Tibial nerve (tissue), 4 donors: ENCODE measurements around the gene B4GALNT2. TPM values are rescaled to one million over a fixed set of nuclear protein-coding genes. Genes with fewer than 3 reads are reported as not detected.

Experiments used
- DNase-seq, 2 donors: peaks; one replicate each; pipeline ENCODE4 v3.0.0-alpha.2; 2019; ENCODE audit warnings: low spot score in 2 of 2
- H3K27ac ChIP-seq, 4 donors: fragments of 200-600 bp; sonication (generic) in 3 of 4; one replicate each; pipeline ENCODE4 v1.5.1; 2017 to 2019; ENCODE audit warnings: mild to moderate bottlenecking in 1 of 4
- H3K27me3 ChIP-seq, 2 donors: fragments of 200-600 bp; sonication (generic) in 1 of 2; one replicate each; pipeline versions ENCODE4 v1.5.1 to v1.6.0; 2017 to 2019
- H3K36me3 ChIP-seq, 3 donors: fragments of 200-600 bp; sonication (generic); one replicate each; pipeline ENCODE4 v1.5.1; 2018 to 2019
- H3K4me1 ChIP-seq, 4 donors: fragments of 200-600 bp; sonication (generic) in 3 of 4; one replicate each; pipeline ENCODE4 v1.5.1; 2017 to 2019
- H3K4me3 ChIP-seq, 4 donors: fragments of 200-600 bp; sonication (generic) in 3 of 4; one replicate each; pipeline ENCODE4 v1.5.1; 2017 to 2019; ENCODE audit warnings: mild to moderate bottlenecking in 1 of 4, moderate library complexity in 1 of 4
- H3K9me3 ChIP-seq, 4 donors: fragments of 200-600 bp; sonication (generic) in 3 of 4; one replicate each; pipeline ENCODE4 v1.5.1; 2017 to 2019
- EP300 ChIP-seq, 2 donors: sonication (generic); formaldehyde crosslinking; IDR thresholded peaks; one replicate each; pipeline ENCODE4 v1.6.1; 2017; ENCODE audit warnings: antibody characterized with exemption in 2 of 2, mild to moderate bottlenecking in 1 of 2
- POLR2A ChIP-seq, 2 donors: fragments of 450-650 bp; IDR thresholded peaks; one replicate each; pipeline ENCODE4 v1.6.1; 2017; ENCODE audit warnings: antibody characterized with exemption in 2 of 2, mild to moderate bottlenecking in 2 of 2, moderate library complexity in 2 of 2
- WGBS, 2 donors: methylation state at CpG; one replicate each; pipeline ENCODE4 v1.1.5; 2018; 5-methylcytosine and 5-hydroxymethylcytosine counted together
- total RNA-seq, 4 donors: library from RNA; depleted of rRNA; stranded (reverse); fragments of >200 nt; gene quantifications; one replicate each; pipeline ENCODE4 v1.1.0, GENCODE V29; 2016
- TF ChIP-seq, protein P1 (sequence below), 5 experiments: fragments of 200-600 bp in 3 of 5; fragments of 450-650 bp in 2 of 5; sonication (generic) in 3 of 5; IDR thresholded peaks; one replicate each; pipeline ENCODE4 v1.5.1; 2016 to 2019; ENCODE audit warnings: antibody characterized with exemption in 5 of 5, mild to moderate bottlenecking in 3 of 5, moderate library complexity in 2 of 5

The B4GALNT2 gene
- total RNA-seq, 4 donors from 2014 or later, result not detected

DNA sequence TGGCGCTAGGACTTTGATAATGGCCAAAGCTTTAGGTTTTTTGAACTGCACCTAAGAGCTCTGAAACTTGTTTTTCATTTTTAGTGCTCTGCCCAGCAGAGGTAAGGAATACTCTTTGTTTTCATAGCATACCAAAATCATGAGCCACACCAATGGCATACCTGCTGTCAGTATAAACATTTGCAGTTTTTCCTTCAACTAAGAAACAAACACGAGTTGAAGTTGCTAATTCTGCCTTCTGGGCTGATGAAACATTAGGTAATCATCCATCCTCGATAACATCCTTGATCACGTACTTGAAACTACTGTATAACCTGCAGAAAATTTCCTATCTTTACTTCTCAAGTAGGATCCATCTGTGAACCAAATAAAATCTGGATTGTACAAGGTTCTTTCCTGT lies 20.6 kb upstream of the B4GALNT2 start:
- no peaks in the 10 kb centered on the region for H3K36me3 ChIP-seq
- TF ChIP-seq POLR2A (IDR thresholded peaks at IDR 0.05) (no peak), EP300 (IDR thresholded peaks at IDR 0.05) (no peak)
- TF ChIP-seq, protein P1, sequence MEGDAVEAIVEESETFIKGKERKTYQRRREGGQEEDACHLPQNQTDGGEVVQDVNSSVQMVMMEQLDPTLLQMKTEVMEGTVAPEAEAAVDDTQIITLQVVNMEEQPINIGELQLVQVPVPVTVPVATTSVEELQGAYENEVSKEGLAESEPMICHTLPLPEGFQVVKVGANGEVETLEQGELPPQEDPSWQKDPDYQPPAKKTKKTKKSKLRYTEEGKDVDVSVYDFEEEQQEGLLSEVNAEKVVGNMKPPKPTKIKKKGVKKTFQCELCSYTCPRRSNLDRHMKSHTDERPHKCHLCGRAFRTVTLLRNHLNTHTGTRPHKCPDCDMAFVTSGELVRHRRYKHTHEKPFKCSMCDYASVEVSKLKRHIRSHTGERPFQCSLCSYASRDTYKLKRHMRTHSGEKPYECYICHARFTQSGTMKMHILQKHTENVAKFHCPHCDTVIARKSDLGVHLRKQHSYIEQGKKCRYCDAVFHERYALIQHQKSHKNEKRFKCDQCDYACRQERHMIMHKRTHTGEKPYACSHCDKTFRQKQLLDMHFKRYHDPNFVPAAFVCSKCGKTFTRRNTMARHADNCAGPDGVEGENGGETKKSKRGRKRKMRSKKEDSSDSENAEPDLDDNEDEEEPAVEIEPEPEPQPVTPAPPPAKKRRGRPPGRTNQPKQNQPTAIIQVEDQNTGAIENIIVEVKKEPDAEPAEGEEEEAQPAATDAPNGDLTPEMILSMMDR (IDR thresholded peaks at IDR 0.05), result no peak
- no peak for DNase-seq
- H3K4me3 ChIP-seq, result no peak overlapping the region
- no peaks in the 10 kb centered on the region for H3K9me3 ChIP-seq
- 74 to 80% methylated on average over 4 of the region's 4 CpGs for WGBS, 2 donors
- no peaks in the 10 kb centered on the region for H3K4me1 ChIP-seq
- peaks cover 0 to 10% of the 10 kb centered on the region in 2 donors for H3K27me3 ChIP-seq
- H3K27ac ChIP-seq, result no peak overlapping the region

DNA sequence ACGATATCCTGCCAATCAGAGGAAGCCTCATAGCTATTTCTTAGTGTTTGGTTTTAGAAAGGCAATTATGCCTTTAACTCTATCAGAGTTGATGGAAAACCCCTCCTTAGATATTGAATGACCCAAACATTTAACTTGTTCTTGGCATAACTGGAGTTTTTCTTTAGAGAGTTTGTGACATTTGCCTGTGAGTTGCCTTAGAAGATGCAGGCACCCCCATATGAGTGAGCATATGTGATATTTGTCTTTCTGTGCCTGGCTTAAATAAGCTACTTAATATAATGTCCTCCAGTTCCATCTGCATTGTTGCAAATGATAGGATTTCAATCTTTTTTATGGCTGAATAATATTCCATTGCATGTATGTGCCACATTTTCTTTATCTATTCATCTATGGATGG lies 19.6 kb upstream of the B4GALNT2 start:
- Histone ChIP-seq H3K4me1 (no peaks in the 10 kb centered on the region), H3K27me3 (peaks cover 0 to 20% of the 10 kb centered on the region in 2 donors), H3K4me3 (no peak overlapping the region), H3K36me3 (no peaks in the 10 kb centered on the region), H3K27ac (no peak overlapping the region), H3K9me3 (no peaks in the 10 kb centered on the region)
- 70 to 84% methylated on average over 1 of the region's 1 CpG for WGBS, 2 donors
- DNase-seq, result no peak
- TF ChIP-seq, protein P1 (IDR thresholded peaks at IDR 0.05), result no peak
- no peak for TF ChIP-seq EP300 (IDR thresholded peaks at IDR 0.05)
- no peak for TF ChIP-seq POLR2A (IDR thresholded peaks at IDR 0.05)

DNA sequence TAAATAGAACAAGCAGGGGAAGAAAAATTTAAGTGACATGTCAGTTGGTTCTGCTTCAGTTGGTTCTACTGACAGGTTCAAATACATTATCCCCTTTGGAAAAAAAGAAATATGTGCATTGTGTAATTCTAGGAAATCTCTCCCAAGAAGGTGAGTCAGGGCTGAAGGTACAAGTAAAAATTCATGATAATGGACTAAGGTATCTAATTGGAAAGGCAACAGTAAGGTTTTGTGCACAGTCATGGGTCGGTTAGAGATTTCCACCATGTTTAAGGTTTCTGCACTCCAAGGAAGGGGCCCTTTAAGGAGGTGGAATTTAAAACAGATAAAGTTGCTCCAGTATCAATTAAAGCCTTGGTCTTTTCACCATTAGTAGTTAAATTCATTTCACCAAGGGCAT lies 17.9 kb upstream of the B4GALNT2 start:
- peaks cover 0 to 27% of the 10 kb centered on the region in 2 donors for H3K27me3 ChIP-seq
- H3K4me1 ChIP-seq, result no peaks in the 10 kb centered on the region
- DNase-seq, result no peak
- H3K36me3 ChIP-seq, result no peaks in the 10 kb centered on the region
- no peaks in the 10 kb centered on the region for H3K9me3 ChIP-seq
- no peak overlapping the region for H3K27ac ChIP-seq
- 81 to 83% methylated on average over 1 of the region's 1 CpG for WGBS, 2 donors
- TF ChIP-seq, protein P1 (IDR thresholded peaks at IDR 0.05), result no peak
- no peak for TF ChIP-seq POLR2A (IDR thresholded peaks at IDR 0.05)
- no peak for TF ChIP-seq EP300 (IDR thresholded peaks at IDR 0.05)
- no peak overlapping the region for H3K4me3 ChIP-seq

GRCh38 chr17:49117587-49118230 lies 14.9 kb upstream of the B4GALNT2 start:
- no peaks in the 10 kb centered on the region for H3K36me3 ChIP-seq
- WGBS, 2 donors, result 59 to 62% methylated on average over 2 of the region's 2 CpGs
- H3K27ac ChIP-seq, result no peak overlapping the region
- H3K9me3 ChIP-seq, result no peaks in the 10 kb centered on the region
- H3K4me3 ChIP-seq, result no peak overlapping the region
- no peak for TF ChIP-seq EP300 (IDR thresholded peaks at IDR 0.05)
- TF ChIP-seq, protein P1 (IDR thresholded peaks at IDR 0.05), result no peak
- no peak for TF ChIP-seq POLR2A (IDR thresholded peaks at IDR 0.05)
- peaks cover 0 to 27% of the 10 kb centered on the region in 2 donors for H3K27me3 ChIP-seq
- no peaks in the 10 kb centered on the region for H3K4me1 ChIP-seq
- DNase-seq, result no peak

DNA sequence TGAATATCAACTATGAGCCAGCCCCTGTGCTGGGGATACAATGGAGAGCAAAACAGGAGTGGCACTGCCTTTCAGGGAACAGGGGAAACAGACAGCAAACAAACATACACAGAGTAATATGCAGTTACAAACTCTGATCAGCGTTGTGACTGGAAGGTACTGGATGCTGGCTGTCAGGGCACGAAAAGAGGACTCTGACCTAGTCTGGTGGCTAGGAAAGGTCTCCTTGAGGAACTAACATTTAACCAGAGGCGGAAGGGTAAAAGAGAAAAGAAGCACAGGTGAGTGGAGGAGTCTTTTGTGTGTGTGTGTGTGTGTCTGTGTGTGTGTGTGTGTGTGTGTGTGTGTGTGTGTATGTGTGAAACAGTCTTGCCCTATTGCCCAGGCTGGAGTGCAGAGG lies 12.4 kb upstream of the B4GALNT2 start:
- Histone ChIP-seq H3K9me3 (no peaks in the 10 kb centered on the region), H3K27me3 (peaks cover 0 to 24% of the 10 kb centered on the region in 2 donors), H3K4me3 (no peak overlapping the region), H3K4me1 (no peaks in the 10 kb centered on the region), H3K36me3 (no peaks in the 10 kb centered on the region), H3K27ac (no peak overlapping the region)
- TF ChIP-seq, protein P1 (IDR thresholded peaks at IDR 0.05), result no peak
- TF ChIP-seq POLR2A (IDR thresholded peaks at IDR 0.05) (no peak), EP300 (IDR thresholded peaks at IDR 0.05) (no peak)
- no peak for DNase-seq
- 64 to 73% methylated on average over 3 of the region's 3 CpGs for WGBS, 2 donors
